K562 (cell line): ENCODE data around the gene ANAPC5. TPM values are rescaled to one million over a fixed set of nuclear protein-coding genes. Genes with fewer than 3 reads are reported as not detected.

ENCODE experiments used
- GATAD2A ChIP-seq: fragments of 450-650 bp; IDR thresholded peaks from 2 replicates; pipeline ENCODE4 v1.6.1; 2017
- HCFC1 ChIP-seq: IDR thresholded peaks from 2 replicates; pipeline ENCODE4 v1.6.1; 2012; ENCODE audit warnings: low read depth, low read length, improper control_type of control experiment
- HOMEZ ChIP-seq: fragments of 250-450 bp; sonication (Bioruptor Pico); IDR thresholded peaks from 2 replicates; pipeline ENCODE4 v1.4.0; 2020; ENCODE audit warnings: mild to moderate bottlenecking, moderate library complexity
- MAX ChIP-seq: sonication (generic); formaldehyde crosslinking; IDR thresholded peaks from 2 replicates; pipeline ENCODE4 v1.9.0; 2022; ENCODE audit warnings: mild to moderate bottlenecking, missing genetic modification reagents
- PRPF4 ChIP-seq: fragments of 200-400 bp; formaldehyde crosslinking; IDR thresholded peaks from one replicate; pipeline ENCODE4 v1.6.1; 2017; ENCODE audit warnings: low read length, low read depth, mild to moderate bottlenecking; ENCODE audit not compliant: insufficient read depth, poor library complexity, severe bottlenecking
- ZNF212 ChIP-seq: fragments of 450-650 bp; formaldehyde crosslinking; IDR thresholded peaks from 2 replicates; pipeline ENCODE4 v1.4.0; 2020; ENCODE audit warnings: mild to moderate bottlenecking
- ZNF79 ChIP-seq: fragments of 250-450 bp; sonication (Bioruptor Pico); IDR thresholded peaks from 2 replicates; pipeline ENCODE4 v1.4.0; 2020; ENCODE audit warnings: low read depth, mild to moderate bottlenecking, moderate library complexity
- ZSCAN29 ChIP-seq: fragments of 450-650 bp; IDR thresholded peaks from 2 replicates; pipeline ENCODE4 v1.6.1; 2017
- polyA plus RNA-seq, 8 experiments: library from polyadenylated mRNA; depleted of rRNA in 4 of 8; stranded (reverse) in 5 of 8; unstranded in 3 of 8; fragments of >200 nt; fragmentation: Nextera tagmentation in 2 of 8; fragmentation: Illumina TruSeq in 1 of 8; extraction: Ambion mirVana in 2 of 8; extraction: Trizol in 1 of 8; gene quantifications; 2 replicates each; pipeline versions ENCODE4 v1.2.1 to v1.2.3, GENCODE V29; 2011 to 2014; ENCODE audit warnings: inconsistent platforms in 1 of 8, missing spikeins in 1 of 8
- total RNA-seq, 7 experiments: library from RNA; depleted of rRNA in 6 of 7; stranded (reverse); fragments of >200 nt in 6 of 7; fragmentation: Illumina TruSeq in 2 of 7; extraction: Trizol in 2 of 7; gene quantifications; 2 replicates each; pipeline versions ENCODE4 v1.2.1 to v1.2.3, GENCODE V29; 2011 to 2021; ENCODE audit warnings: low replicate concordance in 1 of 7
- TF ChIP-seq, protein P1 (sequence below): fragments of 250-450 bp; sonication (Bioruptor Pico); IDR thresholded peaks from 2 replicates; pipeline ENCODE4 v1.5.0; 2021
- TF ChIP-seq, protein P2 (sequence below): sonication (generic); formaldehyde crosslinking; IDR thresholded peaks from 2 replicates; pipeline ENCODE4 v1.8.1; 2023; ENCODE audit warnings: mild to moderate bottlenecking, missing genetic modification reagents
- TF ChIP-seq, protein P3 (sequence below), 2 experiments: fragments of 450-650 bp; IDR thresholded peaks; 2 replicates each; pipeline ENCODE4 v1.6.1; 2016
- TF ChIP-seq, protein P4 (sequence below): fragments of 450-650 bp; formaldehyde crosslinking; IDR thresholded peaks from 2 replicates; pipeline ENCODE4 v1.4.0; 2022; ENCODE audit warnings: missing genetic modification characterization

ANAPC5 gene
- total and polyA plus RNA-seq, 9 of the 15 experiments (the other 6 are each of a cell fraction or from before 2014, with no cell fraction given) = 136 to 315 (median 197) TPM

GRCh38 chr12:121296618-121297434 is 55.4 kb downstream of the ANAPC5 start, which contains the start of gene CAMKK2 (continued):
- no peak for TF ChIP-seq PRPF4
- TF ChIP-seq HOMEZ (CRISPR knock-in tag) = no peak
- TF ChIP-seq, protein P1, sequence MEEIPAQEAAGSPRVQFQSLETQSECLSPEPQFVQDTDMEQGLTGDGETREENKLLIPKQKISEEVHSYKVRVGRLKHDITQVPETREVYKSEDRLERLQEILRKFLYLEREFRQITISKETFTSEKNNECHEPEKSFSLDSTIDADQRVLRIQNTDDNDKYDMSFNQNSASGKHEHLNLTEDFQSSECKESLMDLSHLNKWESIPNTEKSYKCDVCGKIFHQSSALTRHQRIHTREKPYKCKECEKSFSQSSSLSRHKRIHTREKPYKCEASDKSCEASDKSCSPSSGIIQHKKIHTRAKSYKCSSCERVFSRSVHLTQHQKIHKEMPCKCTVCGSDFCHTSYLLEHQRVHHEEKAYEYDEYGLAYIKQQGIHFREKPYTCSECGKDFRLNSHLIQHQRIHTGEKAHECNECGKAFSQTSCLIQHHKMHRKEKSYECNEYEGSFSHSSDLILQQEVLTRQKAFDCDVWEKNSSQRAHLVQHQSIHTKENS (CRISPR knock-in tag) = no peak
- TF ChIP-seq, protein P2, sequence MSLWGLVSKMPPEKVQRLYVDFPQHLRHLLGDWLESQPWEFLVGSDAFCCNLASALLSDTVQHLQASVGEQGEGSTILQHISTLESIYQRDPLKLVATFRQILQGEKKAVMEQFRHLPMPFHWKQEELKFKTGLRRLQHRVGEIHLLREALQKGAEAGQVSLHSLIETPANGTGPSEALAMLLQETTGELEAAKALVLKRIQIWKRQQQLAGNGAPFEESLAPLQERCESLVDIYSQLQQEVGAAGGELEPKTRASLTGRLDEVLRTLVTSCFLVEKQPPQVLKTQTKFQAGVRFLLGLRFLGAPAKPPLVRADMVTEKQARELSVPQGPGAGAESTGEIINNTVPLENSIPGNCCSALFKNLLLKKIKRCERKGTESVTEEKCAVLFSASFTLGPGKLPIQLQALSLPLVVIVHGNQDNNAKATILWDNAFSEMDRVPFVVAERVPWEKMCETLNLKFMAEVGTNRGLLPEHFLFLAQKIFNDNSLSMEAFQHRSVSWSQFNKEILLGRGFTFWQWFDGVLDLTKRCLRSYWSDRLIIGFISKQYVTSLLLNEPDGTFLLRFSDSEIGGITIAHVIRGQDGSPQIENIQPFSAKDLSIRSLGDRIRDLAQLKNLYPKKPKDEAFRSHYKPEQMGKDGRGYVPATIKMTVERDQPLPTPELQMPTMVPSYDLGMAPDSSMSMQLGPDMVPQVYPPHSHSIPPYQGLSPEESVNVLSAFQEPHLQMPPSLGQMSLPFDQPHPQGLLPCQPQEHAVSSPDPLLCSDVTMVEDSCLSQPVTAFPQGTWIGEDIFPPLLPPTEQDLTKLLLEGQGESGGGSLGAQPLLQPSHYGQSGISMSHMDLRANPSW (CRISPR knock-in tag) = no peak
- TF ChIP-seq, protein P3, sequence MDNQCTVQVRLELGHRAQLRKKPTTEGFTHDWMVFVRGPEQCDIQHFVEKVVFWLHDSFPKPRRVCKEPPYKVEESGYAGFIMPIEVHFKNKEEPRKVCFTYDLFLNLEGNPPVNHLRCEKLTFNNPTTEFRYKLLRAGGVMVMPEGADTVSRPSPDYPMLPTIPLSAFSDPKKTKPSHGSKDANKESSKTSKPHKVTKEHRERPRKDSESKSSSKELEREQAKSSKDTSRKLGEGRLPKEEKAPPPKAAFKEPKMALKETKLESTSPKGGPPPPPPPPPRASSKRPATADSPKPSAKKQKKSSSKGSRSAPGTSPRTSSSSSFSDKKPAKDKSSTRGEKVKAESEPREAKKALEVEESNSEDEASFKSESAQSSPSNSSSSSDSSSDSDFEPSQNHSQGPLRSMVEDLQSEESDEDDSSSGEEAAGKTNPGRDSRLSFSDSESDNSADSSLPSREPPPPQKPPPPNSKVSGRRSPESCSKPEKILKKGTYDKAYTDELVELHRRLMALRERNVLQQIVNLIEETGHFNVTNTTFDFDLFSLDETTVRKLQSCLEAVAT (IDR thresholded peaks at IDR 0.05) = peak in 1 of 2 experiments; percentile 37; a peak in 1 of 4 replicates
- 0 out of 2 replicates have a peak, but pooled peaks have one; percentile 40 for TF ChIP-seq GATAD2A
- TF ChIP-seq ZNF212 = no peak
- 0 out of 2 replicates have a peak, but pooled peaks have one; percentile 53 for TF ChIP-seq ZSCAN29
- TF ChIP-seq MAX = peak; percentile 49
- TF ChIP-seq HCFC1 = peak; percentile 24
- TF ChIP-seq ZNF79 (CRISPR knock-in tag) = no peak
- TF ChIP-seq, protein P4, sequence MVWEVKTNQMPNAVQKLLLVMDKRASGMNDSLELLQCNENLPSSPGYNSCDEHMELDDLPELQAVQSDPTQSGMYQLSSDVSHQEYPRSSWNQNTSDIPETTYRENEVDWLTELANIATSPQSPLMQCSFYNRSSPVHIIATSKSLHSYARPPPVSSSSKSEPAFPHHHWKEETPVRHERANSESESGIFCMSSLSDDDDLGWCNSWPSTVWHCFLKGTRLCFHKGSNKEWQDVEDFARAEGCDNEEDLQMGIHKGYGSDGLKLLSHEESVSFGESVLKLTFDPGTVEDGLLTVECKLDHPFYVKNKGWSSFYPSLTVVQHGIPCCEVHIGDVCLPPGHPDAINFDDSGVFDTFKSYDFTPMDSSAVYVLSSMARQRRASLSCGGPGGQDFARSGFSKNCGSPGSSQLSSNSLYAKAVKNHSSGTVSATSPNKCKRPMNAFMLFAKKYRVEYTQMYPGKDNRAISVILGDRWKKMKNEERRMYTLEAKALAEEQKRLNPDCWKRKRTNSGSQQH = peak; percentile 76; the same call in 1 of the 2 replicates
